Activated naive CD4-positive, alpha-beta T cell treated with anti-CD3 and anti-CD28 coated beads, Interleukin-2, amount 50 U/mL, for 72 hours (primary cell): ENCODE results near the gene GNGT1. TPM values are rescaled to one million over a fixed set of nuclear protein-coding genes. Genes with fewer than 3 reads are reported as not detected.

Source experiments
- ATAC-seq, 2 donors: fragments of 150-1000 bp; cut with Tn5 transposase; 2 replicates each; pipeline ENCODE4 v1.10.0; 2021; ENCODE audit warnings: mild to moderate bottlenecking in 2 of 2, moderate library complexity in 2 of 2
- DNase-seq, 2 donors: peaks; one replicate each; pipeline ENCODE4 v3.0.0; 2021 to 2022; ENCODE audit warnings: low spot score in 2 of 2
- H3K27ac Mint-ChIP-seq, 2 donors: one replicate each; pipeline ENCODE4 v1.8.0; 2022; ENCODE audit warnings: mild to moderate bottlenecking in 2 of 2, mixed read lengths in 2 of 2
- H3K36me3 Mint-ChIP-seq, 2 donors: one replicate each; pipeline ENCODE4 v1.8.0; 2022; ENCODE audit warnings: mixed read lengths in 2 of 2
- H3K9me3 Mint-ChIP-seq, 2 donors: one replicate each; pipeline ENCODE4 v1.8.0; 2022; ENCODE audit warnings: mixed read lengths in 2 of 2
- total RNA-seq, 2 donors: library from RNA; stranded (reverse); gene quantifications; one replicate each; pipeline ENCODE4 v1.2.3, GENCODE V29; 2022

GNGT1 gene
- total RNA-seq, 2 donors from 2014 or later = not detected

- Mint-ChIP-seq H3K36me3 (no peaks in the 10 kb centered on the region), H3K27ac (no peak overlapping the region)
- ATAC-seq = no peak
These were observed 16.9 kb downstream of the GNGT1 start for GRCh38 chr7:93923296-93923695.

DNA sequence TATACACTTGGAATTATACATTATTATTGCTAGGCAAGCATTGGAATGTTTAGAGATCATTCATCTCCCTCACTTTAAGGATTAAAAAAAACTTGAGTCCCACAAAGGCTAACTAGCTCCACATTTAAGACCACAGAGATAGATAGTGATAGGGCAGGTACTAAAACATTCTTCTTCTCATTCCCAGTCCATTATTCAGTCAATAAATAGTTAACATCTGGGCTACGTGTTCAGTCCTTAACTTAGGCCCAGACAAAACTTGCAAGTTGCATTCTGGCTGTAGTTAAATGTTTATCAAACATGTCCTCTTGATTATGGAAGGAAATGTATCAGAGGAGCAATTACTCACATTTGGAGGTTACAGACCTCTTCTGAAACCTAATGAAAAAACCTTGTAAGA, 17.6 kb downstream of the GNGT1 start:
- H3K9me3 Mint-ChIP-seq = no peaks in the 10 kb centered on the region
- ATAC-seq (no peak), DNase-seq (no peak)
- no peak overlapping the region for H3K27ac Mint-ChIP-seq
- H3K36me3 Mint-ChIP-seq = no peaks in the 10 kb centered on the region

More at GRCh38 chr7:93923296-93923695, 16.9 kb downstream of the GNGT1 start:
- H3K9me3 Mint-ChIP-seq = no peaks in the 10 kb centered on the region
- DNase-seq = no peak

GRCh38 chr7:93926800-93927199, 20.4 kb downstream of the GNGT1 start:
- ATAC-seq (no peak), DNase-seq (no peak)
- H3K9me3 Mint-ChIP-seq = no peaks in the 10 kb centered on the region
- no peaks in the 10 kb centered on the region for H3K36me3 Mint-ChIP-seq
- H3K27ac Mint-ChIP-seq = no peak overlapping the region

DNA sequence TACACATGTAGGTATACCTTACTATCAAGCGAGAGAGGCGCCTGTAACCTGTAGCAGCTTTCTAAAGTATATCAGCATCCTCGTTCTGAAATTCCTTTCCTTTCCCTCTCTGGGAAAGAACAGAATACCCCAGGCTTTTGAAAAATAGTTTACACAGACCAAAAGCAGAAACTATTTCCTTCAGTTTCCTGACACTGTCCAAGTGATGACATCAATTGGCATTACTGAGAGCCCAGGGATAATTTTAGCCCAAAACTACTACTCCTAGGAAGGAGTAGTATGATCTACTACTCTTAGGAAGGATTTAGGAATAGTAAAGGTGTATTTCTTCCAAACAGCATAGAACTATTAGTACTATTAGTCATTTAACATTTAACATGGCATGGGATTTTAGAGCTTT, 21.2 kb downstream of the GNGT1 start:
- ATAC-seq = no peak
- Mint-ChIP-seq H3K9me3 (no peaks in the 10 kb centered on the region), H3K36me3 (no peaks in the 10 kb centered on the region), H3K27ac (no peak overlapping the region)
- DNase-seq = no peak

DNA sequence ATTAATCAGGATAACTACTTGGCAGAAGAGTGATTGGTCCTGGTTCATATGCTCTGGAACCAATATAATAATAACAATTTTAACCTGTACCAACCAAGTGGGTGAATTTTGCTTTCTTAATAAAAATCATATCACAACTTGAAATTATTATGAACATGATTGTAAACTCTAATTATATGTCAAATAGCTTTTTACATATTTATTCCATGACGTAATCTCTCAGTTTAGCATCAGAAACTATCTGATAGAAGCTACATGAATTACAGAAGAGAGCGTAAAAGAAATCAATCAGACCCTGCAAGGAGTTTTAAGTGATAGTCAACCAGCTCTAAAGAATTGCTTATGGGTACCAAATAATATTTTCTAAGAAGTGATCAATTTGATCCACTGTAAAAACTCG, 25.3 kb downstream of the GNGT1 start:
- ATAC-seq = no peak
- no peak overlapping the region for H3K27ac Mint-ChIP-seq
- no peak for DNase-seq
- H3K9me3 Mint-ChIP-seq = no peaks in the 10 kb centered on the region
- H3K36me3 Mint-ChIP-seq = no peaks in the 10 kb centered on the region

GRCh38 chr7:93933156-93933555, 26.8 kb downstream of the GNGT1 start:
- Mint-ChIP-seq H3K27ac (no peak overlapping the region), H3K36me3 (no peaks in the 10 kb centered on the region), H3K9me3 (no peaks in the 10 kb centered on the region)
- ATAC-seq (no peak), DNase-seq (no peak)

DNA sequence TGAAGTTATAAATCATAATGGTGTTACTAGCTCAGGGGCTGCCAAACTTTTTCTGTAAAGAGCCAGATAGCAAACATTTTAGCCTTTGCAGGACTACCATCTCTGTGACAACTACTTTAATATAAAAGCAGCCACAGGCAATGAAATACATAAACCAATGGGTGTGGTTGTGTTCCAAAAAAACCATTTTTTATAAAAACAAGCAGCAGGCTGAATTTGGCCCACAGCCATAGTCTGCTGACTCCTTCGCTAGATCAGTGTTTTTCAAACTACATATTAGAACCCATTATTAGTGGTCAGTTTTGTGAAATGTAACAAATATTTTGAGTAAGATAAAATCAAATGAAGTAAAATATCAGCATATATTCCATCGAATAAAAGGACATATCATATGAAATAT, 28.7 kb downstream of the GNGT1 start:
- no peaks in the 10 kb centered on the region for H3K36me3 Mint-ChIP-seq
- peaks cover 0 to 4% of the 10 kb centered on the region in 2 donors for H3K9me3 Mint-ChIP-seq
- DNase-seq (no peak), ATAC-seq (no peak)
- H3K27ac Mint-ChIP-seq = no peak overlapping the region

- DNase-seq = no peak
- Mint-ChIP-seq H3K27ac (no peak overlapping the region), H3K9me3 (peaks cover 0 to 4% of the 10 kb centered on the region in 2 donors), H3K36me3 (no peaks in the 10 kb centered on the region)
- no peak for ATAC-seq
These were observed 31.5 kb downstream of the GNGT1 start for GRCh38 chr7:93937818-93938217.

- ATAC-seq = no peak
- H3K27ac Mint-ChIP-seq = no peak overlapping the region
These were observed 31.9 kb downstream of the GNGT1 start for GRCh38 chr7:93938293-93938692.

GRCh38 chr7:93941945-93942344, 35.6 kb downstream of the GNGT1 start:
- H3K27ac Mint-ChIP-seq = no peak overlapping the region
- DNase-seq = no peak
- H3K36me3 Mint-ChIP-seq = no peaks in the 10 kb centered on the region
- H3K9me3 Mint-ChIP-seq = peaks cover 0 to 4% of the 10 kb centered on the region in 2 donors
- ATAC-seq = no peak

More at GRCh38 chr7:93938293-93938692, 31.9 kb downstream of the GNGT1 start:
- H3K36me3 Mint-ChIP-seq = no peaks in the 10 kb centered on the region
- H3K9me3 Mint-ChIP-seq = peaks cover 0 to 4% of the 10 kb centered on the region in 2 donors
- no peak for DNase-seq

GRCh38 chr7:93943816-93944540, 37.6 kb downstream of the GNGT1 start:
- H3K36me3 Mint-ChIP-seq = no peaks in the 10 kb centered on the region
- H3K27ac Mint-ChIP-seq = no peak overlapping the region
- H3K9me3 Mint-ChIP-seq = peaks cover 0 to 4% of the 10 kb centered on the region in 2 donors
- ATAC-seq (no peak), DNase-seq (no peak)

DNA sequence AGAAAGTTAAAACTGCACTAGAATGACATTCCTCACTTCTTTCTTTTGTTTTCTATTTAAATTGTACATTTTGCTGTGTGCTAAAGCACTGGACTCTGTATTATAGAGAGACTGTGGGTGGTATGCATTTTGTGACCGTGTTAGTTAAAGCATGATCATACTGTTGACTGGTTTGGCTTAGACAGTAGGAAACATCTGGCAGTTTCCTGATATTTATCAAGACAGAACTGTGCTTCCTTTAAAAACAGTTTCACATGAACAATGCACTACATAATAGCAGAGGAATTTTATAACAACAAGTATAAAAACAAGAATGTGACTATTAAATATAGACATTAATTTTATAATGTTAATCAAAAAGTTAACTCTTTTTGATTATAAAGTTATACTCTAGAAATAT, 38.3 kb downstream of the GNGT1 start:
- Mint-ChIP-seq H3K36me3 (no peaks in the 10 kb centered on the region), H3K9me3 (peaks cover 0 to 3% of the 10 kb centered on the region in 2 donors), H3K27ac (no peak overlapping the region)
- DNase-seq (no peak), ATAC-seq (no peak)

- ATAC-seq (no peak), DNase-seq (no peak)
- H3K9me3 Mint-ChIP-seq = no peaks in the 10 kb centered on the region
- H3K36me3 Mint-ChIP-seq = no peaks in the 10 kb centered on the region
- H3K27ac Mint-ChIP-seq = no peak overlapping the region
These were observed 38.7 kb downstream of the GNGT1 start for GRCh38 chr7:93945083-93945482.

DNA sequence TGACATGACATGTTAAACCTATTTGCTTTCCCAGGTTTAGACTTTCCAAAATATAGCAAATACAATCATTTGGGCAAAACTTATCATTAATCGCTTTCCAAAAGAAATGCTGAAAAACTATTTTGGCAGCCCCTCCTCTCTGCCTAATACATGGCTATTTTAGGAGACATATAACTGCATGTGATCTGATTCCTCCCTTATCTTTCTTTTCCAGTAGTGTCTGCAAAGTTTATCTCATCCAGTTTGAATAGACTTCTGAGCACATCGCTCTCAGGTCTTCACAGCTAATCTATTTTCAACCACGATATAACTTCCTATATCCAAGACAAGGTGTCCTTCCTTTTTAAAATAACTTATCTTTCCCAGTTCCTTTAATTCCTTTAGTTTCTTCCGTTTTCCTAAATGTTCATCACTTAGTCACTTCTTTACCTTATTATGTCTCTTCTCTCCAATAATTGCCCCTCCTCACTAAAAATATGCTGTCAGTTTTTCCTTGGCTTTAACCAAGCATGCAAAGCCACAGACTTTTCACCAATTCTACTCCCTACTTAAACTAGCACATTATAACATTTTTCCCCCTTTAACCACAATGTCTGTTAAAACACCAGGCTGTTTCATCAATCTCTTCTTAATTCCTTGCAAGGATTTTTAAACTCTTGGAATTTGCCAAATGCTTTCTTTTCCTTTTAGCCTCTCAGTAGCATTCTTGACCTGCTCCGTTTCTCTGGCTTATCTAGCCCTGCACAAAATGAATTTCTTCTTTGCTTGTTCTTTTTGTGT, 39.6 kb downstream of the GNGT1 start:
- Mint-ChIP-seq H3K9me3 (no peaks in the 10 kb centered on the region), H3K36me3 (no peaks in the 10 kb centered on the region), H3K27ac (no peak overlapping the region)
- ATAC-seq (no peak), DNase-seq (no peak)

GRCh38 chr7:93948106-93948505, 41.7 kb downstream of the GNGT1 start:
- ATAC-seq = no peak

GRCh38 chr7:93948873-93949272, 42.5 kb downstream of the GNGT1 start:
- no peaks in the 10 kb centered on the region for H3K9me3 Mint-ChIP-seq
- ATAC-seq = no peak
- DNase-seq = no peak
- no peaks in the 10 kb centered on the region for H3K36me3 Mint-ChIP-seq
- H3K27ac Mint-ChIP-seq = no peak overlapping the region

More at GRCh38 chr7:93948106-93948505, 41.7 kb downstream of the GNGT1 start:
- Mint-ChIP-seq H3K9me3 (no peaks in the 10 kb centered on the region), H3K36me3 (no peaks in the 10 kb centered on the region), H3K27ac (no peak overlapping the region)
- DNase-seq = no peak

- no peak overlapping the region for H3K27ac Mint-ChIP-seq
- no peaks in the 10 kb centered on the region for H3K36me3 Mint-ChIP-seq
- no peak for ATAC-seq
- H3K9me3 Mint-ChIP-seq = no peaks in the 10 kb centered on the region
- no peak for DNase-seq
These were observed 43.1 kb downstream of the GNGT1 start for GRCh38 chr7:93949423-93949822.

GRCh38 chr7:93955304-93955703, 48.9 kb downstream of the GNGT1 start:
- DNase-seq (no peak), ATAC-seq (no peak)
- Mint-ChIP-seq H3K36me3 (no peaks in the 10 kb centered on the region), H3K9me3 (no peaks in the 10 kb centered on the region), H3K27ac (no peak overlapping the region)
